Hepatocyte (in vitro differentiated cells): ENCODE measurements around the gene BRI3.

Experiments
- EZH2 ChIP-seq: fragments of 200-600 bp; sonication (generic); IDR thresholded peaks from 2 replicates; pipeline ENCODE4 v1.6.1; 2016; ENCODE audit warnings: antibody characterized with exemption, mild to moderate bottlenecking, borderline replicate concordance
- EZH2phosphoT487 ChIP-seq: fragments of 200-600 bp; sonication (generic); IDR thresholded peaks from one replicate; pipeline ENCODE4 v1.6.1; 2018; ENCODE audit warnings: antibody characterized with exemption, mild to moderate bottlenecking, low read depth, moderate library complexity; ENCODE audit not compliant: unreplicated experiment, severe bottlenecking
- TF ChIP-seq, protein P1 (sequence below): fragments of 200-600 bp; sonication (generic); IDR thresholded peaks from 2 replicates; pipeline ENCODE4 v1.5.1; 2016; ENCODE audit warnings: antibody characterized with exemption, mild to moderate bottlenecking; ENCODE audit not compliant: poor library complexity

DNA sequence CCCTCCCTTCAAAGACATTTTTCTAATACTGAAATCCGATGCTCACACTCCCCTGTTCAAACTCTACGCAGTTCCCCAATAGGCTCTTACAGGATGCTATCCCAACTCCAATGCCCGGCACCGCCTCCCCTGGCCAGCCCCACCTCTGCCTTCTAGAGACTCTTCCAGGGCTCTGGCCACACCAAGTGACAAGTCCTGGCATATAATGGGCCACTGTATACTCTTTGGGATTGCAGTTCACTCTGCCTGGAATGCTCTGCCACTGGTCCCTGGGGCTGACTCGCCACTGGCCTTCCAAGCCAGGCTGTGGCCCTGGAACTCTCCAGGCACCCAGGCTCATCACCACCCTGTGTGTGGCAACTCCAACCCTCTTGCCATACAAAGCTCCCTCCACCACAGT is 3.1 kb upstream of the BRI3 start:
- TF ChIP-seq EZH2phosphoT487, result no peak
- TF ChIP-seq, protein P1, sequence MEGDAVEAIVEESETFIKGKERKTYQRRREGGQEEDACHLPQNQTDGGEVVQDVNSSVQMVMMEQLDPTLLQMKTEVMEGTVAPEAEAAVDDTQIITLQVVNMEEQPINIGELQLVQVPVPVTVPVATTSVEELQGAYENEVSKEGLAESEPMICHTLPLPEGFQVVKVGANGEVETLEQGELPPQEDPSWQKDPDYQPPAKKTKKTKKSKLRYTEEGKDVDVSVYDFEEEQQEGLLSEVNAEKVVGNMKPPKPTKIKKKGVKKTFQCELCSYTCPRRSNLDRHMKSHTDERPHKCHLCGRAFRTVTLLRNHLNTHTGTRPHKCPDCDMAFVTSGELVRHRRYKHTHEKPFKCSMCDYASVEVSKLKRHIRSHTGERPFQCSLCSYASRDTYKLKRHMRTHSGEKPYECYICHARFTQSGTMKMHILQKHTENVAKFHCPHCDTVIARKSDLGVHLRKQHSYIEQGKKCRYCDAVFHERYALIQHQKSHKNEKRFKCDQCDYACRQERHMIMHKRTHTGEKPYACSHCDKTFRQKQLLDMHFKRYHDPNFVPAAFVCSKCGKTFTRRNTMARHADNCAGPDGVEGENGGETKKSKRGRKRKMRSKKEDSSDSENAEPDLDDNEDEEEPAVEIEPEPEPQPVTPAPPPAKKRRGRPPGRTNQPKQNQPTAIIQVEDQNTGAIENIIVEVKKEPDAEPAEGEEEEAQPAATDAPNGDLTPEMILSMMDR, result no peak
- no peak for TF ChIP-seq EZH2
